ENCODE results near the gene EARS2.

The EARS2 gene

GRCh38 chr16:23501291-23501690 is 55.9 kb downstream of the EARS2 start:
- no peak for TF ChIP-seq CTCF (IDR thresholded peaks at IDR 0.05; ENCODE audit: insufficient read depth, low read depth, low read length, missing control alignments)
- peak; percentile 80 for DNase-seq (ENCODE audit: low read depth)
- H3K4me3 ChIP-seq (ENCODE audit: low read length) = no peak overlapping the region

- H3K4me3 ChIP-seq (ENCODE audit: low read length) = no peak overlapping the region
- TF ChIP-seq CTCF (IDR thresholded peaks at IDR 0.05; ENCODE audit: insufficient read depth, low read depth, low read length, missing control alignments) = no peak
These were observed 56.3 kb downstream of the EARS2 start for GRCh38 chr16:23500862-23501225.

GRCh38 chr16:23500212-23500861 is 56.8 kb downstream of the EARS2 start:
- no peak for DNase-seq (ENCODE audit: low read depth)
- TF ChIP-seq CTCF (IDR thresholded peaks at IDR 0.05; ENCODE audit: insufficient read depth, low read depth, low read length, missing control alignments) = no peak
- no peak overlapping the region for H3K4me3 ChIP-seq (ENCODE audit: low read length)

More at GRCh38 chr16:23500862-23501225, 56.3 kb downstream of the EARS2 start:
- DNase-seq (ENCODE audit: low read depth) = peak; percentile 36

GRCh38 chr16:23499801-23500200 is 57.3 kb downstream of the EARS2 start:
- H3K4me3 ChIP-seq (ENCODE audit: low read length) = no peak overlapping the region
- no peak for DNase-seq (ENCODE audit: low read depth)
- TF ChIP-seq CTCF (IDR thresholded peaks at IDR 0.05; ENCODE audit: insufficient read depth, low read depth, low read length, missing control alignments) = no peak

- DNase-seq (ENCODE audit: low read depth) = no peak
- TF ChIP-seq CTCF (IDR thresholded peaks at IDR 0.05; ENCODE audit: insufficient read depth, low read depth, low read length, missing control alignments) = no peak
- H3K4me3 ChIP-seq (ENCODE audit: low read length) = no peak overlapping the region
These were observed 58.3 kb downstream of the EARS2 start for GRCh38 chr16:23498863-23499262.

- no peak for DNase-seq (ENCODE audit: low read depth)
- no peak for TF ChIP-seq CTCF (IDR thresholded peaks at IDR 0.05; ENCODE audit: insufficient read depth, low read depth, low read length, missing control alignments)
- no peak overlapping the region for H3K4me3 ChIP-seq (ENCODE audit: low read length)
These were observed 59.6 kb downstream of the EARS2 start for GRCh38 chr16:23497543-23497868.

- peak; percentile 79 for DNase-seq (ENCODE audit: low read depth)
- TF ChIP-seq CTCF (IDR thresholded peaks at IDR 0.05; ENCODE audit: insufficient read depth, low read depth, low read length, missing control alignments) = no peak
- H3K4me3 ChIP-seq (ENCODE audit: low read length) = no peak overlapping the region
These were observed 60.2 kb downstream of the EARS2 start for GRCh38 chr16:23496821-23497542.
